ENCODE data around the gene MBOAT2.

MBOAT2 gene

GRCh38 chr2:9013403-9013802 is 9.9 kb upstream of the MBOAT2 start:
- no peak for FAIRE-seq
- no peak for DNase-seq (ENCODE audit: insufficient read length)
- TF ChIP-seq TAF1 (IDR thresholded peaks at IDR 0.05; ENCODE audit: borderline replicate concordance, low read depth, low read length) (no peak), POLR2AphosphoS5 (IDR thresholded peaks at IDR 0.05; ENCODE audit: low read depth, low read length) (no peak), POLR2A (IDR thresholded peaks at IDR 0.05; ENCODE audit: low read depth, low read length) (no peak)

GRCh38 chr2:9010866-9011265 is 7.4 kb upstream of the MBOAT2 start:
- DNase-seq (ENCODE audit: insufficient read length) (no peak), FAIRE-seq (no peak)
- TF ChIP-seq POLR2A (IDR thresholded peaks at IDR 0.05; ENCODE audit: low read depth, low read length), result no peak
- no peak for TF ChIP-seq POLR2AphosphoS5 (IDR thresholded peaks at IDR 0.05; ENCODE audit: low read depth, low read length)
- TF ChIP-seq TAF1 (IDR thresholded peaks at IDR 0.05; ENCODE audit: borderline replicate concordance, low read depth, low read length), result no peak

GRCh38 chr2:9008951-9009664 is 5.6 kb upstream of the MBOAT2 start:
- TF ChIP-seq POLR2A (IDR thresholded peaks at IDR 0.05; ENCODE audit: low read depth, low read length) (no peak), TAF1 (IDR thresholded peaks at IDR 0.05; ENCODE audit: borderline replicate concordance, low read depth, low read length) (no peak), POLR2AphosphoS5 (IDR thresholded peaks at IDR 0.05; ENCODE audit: low read depth, low read length) (no peak)
- no peak for FAIRE-seq

GRCh38 chr2:9006368-9006767 is 2.9 kb upstream of the MBOAT2 start:
- FAIRE-seq (no peak), DNase-seq (ENCODE audit: insufficient read length) (no peak)
- no peak for TF ChIP-seq POLR2AphosphoS5 (IDR thresholded peaks at IDR 0.05; ENCODE audit: low read depth, low read length)
- no peak for TF ChIP-seq TAF1 (IDR thresholded peaks at IDR 0.05; ENCODE audit: borderline replicate concordance, low read depth, low read length)
- no peak for TF ChIP-seq POLR2A (IDR thresholded peaks at IDR 0.05; ENCODE audit: low read depth, low read length)

More at GRCh38 chr2:9008951-9009664, 5.6 kb upstream of the MBOAT2 start:
- DNase-seq (ENCODE audit: insufficient read length), result no peak

GRCh38 chr2:9004338-9005204 is 1.1 kb upstream of the MBOAT2 start:
- TF ChIP-seq POLR2A (IDR thresholded peaks at IDR 0.05; ENCODE audit: low read depth, low read length) (no peak), POLR2AphosphoS5 (IDR thresholded peaks at IDR 0.05; ENCODE audit: low read depth, low read length) (no peak), TAF1 (IDR thresholded peaks at IDR 0.05; ENCODE audit: borderline replicate concordance, low read depth, low read length) (no peak)
- DNase-seq (ENCODE audit: insufficient read length) (no peak), FAIRE-seq (no peak)

- DNase-seq (ENCODE audit: insufficient read length) (no peak), FAIRE-seq (no peak)
- TF ChIP-seq POLR2AphosphoS5 (IDR thresholded peaks at IDR 0.05; ENCODE audit: low read depth, low read length) (no peak), TAF1 (IDR thresholded peaks at IDR 0.05; ENCODE audit: borderline replicate concordance, low read depth, low read length) (no peak), POLR2A (IDR thresholded peaks at IDR 0.05; ENCODE audit: low read depth, low read length) (no peak)
Observed at GRCh38 chr2:9003366-9003615, 193 bp downstream of the MBOAT2 start.

- no peak for FAIRE-seq
- TF ChIP-seq TAF1 (IDR thresholded peaks at IDR 0.05; ENCODE audit: borderline replicate concordance, low read depth, low read length), result no peak
- TF ChIP-seq POLR2AphosphoS5 (IDR thresholded peaks at IDR 0.05; ENCODE audit: low read depth, low read length), result no peak
- no peak for TF ChIP-seq POLR2A (IDR thresholded peaks at IDR 0.05; ENCODE audit: low read depth, low read length)
Observed at GRCh38 chr2:9002637-9003365, 683 bp downstream of the MBOAT2 start.

GRCh38 chr2:9002313-9002636 is 1.2 kb downstream of the MBOAT2 start:
- TF ChIP-seq POLR2AphosphoS5 (IDR thresholded peaks at IDR 0.05; ENCODE audit: low read depth, low read length), result no peak
- no peak for TF ChIP-seq TAF1 (IDR thresholded peaks at IDR 0.05; ENCODE audit: borderline replicate concordance, low read depth, low read length)
- no peak for TF ChIP-seq POLR2A (IDR thresholded peaks at IDR 0.05; ENCODE audit: low read depth, low read length)
- DNase-seq (ENCODE audit: insufficient read length) (no peak), FAIRE-seq (no peak)

More at GRCh38 chr2:9002637-9003365, 683 bp downstream of the MBOAT2 start:
- no peak for DNase-seq (ENCODE audit: insufficient read length)

GRCh38 chr2:9001778-9002177 is 1.7 kb downstream of the MBOAT2 start:
- no peak for DNase-seq (ENCODE audit: insufficient read length)
- TF ChIP-seq TAF1 (IDR thresholded peaks at IDR 0.05; ENCODE audit: borderline replicate concordance, low read depth, low read length) (no peak), POLR2A (IDR thresholded peaks at IDR 0.05; ENCODE audit: low read depth, low read length) (no peak), POLR2AphosphoS5 (IDR thresholded peaks at IDR 0.05; ENCODE audit: low read depth, low read length) (no peak)
- no peak for FAIRE-seq

GRCh38 chr2:9001229-9001628 is 2.3 kb downstream of the MBOAT2 start:
- no peak for DNase-seq (ENCODE audit: insufficient read length)
- FAIRE-seq, result no peak
- TF ChIP-seq POLR2A (IDR thresholded peaks at IDR 0.05; ENCODE audit: low read depth, low read length), result no peak
- TF ChIP-seq POLR2AphosphoS5 (IDR thresholded peaks at IDR 0.05; ENCODE audit: low read depth, low read length), result no peak
- TF ChIP-seq TAF1 (IDR thresholded peaks at IDR 0.05; ENCODE audit: borderline replicate concordance, low read depth, low read length), result no peak

- DNase-seq (ENCODE audit: insufficient read length) (no peak), FAIRE-seq (no peak)
- no peak for TF ChIP-seq POLR2A (IDR thresholded peaks at IDR 0.05; ENCODE audit: low read depth, low read length)
- TF ChIP-seq TAF1 (IDR thresholded peaks at IDR 0.05; ENCODE audit: borderline replicate concordance, low read depth, low read length), result no peak
- TF ChIP-seq POLR2AphosphoS5 (IDR thresholded peaks at IDR 0.05; ENCODE audit: low read depth, low read length), result no peak
Observed at GRCh38 chr2:9000442-9000841, 3.0 kb downstream of the MBOAT2 start.
